Brain microvascular endothelial cell (primary cell): ENCODE data around the gene IGSF21.

Source experiments
- DNase-seq: peaks from one replicate; pipeline ENCODE4 v3.0.0-alpha.2; 2020
- H3K27ac ChIP-seq: fragments of 250-450 bp; sonication (Bioruptor Pico); 2 replicates; pipeline ENCODE4 v1.5.1; 2020; ENCODE audit warnings: mild to moderate bottlenecking, moderate library complexity
- H3K27me3 ChIP-seq: fragments of 250-450 bp; sonication (Bioruptor Pico); replicated peaks from 2 replicates; pipeline ENCODE4 v1.5.1; 2020; ENCODE audit warnings: mild to moderate bottlenecking
- H3K36me3 ChIP-seq: fragments of 250-450 bp; sonication (Bioruptor Pico); replicated peaks from 2 replicates; pipeline ENCODE4 v1.5.1; 2020; ENCODE audit warnings: mild to moderate bottlenecking
- H3K4me3 ChIP-seq: 2 replicates; pipeline ENCODE4 v1.5.1; 2011; ENCODE audit warnings: low read depth, mild to moderate bottlenecking, control low read depth, low read length, moderate library complexity
- in situ Hi-C: cut with HindIII; loops from 2 replicates; pipeline ENCODE4 v1.10.0; 2017; ENCODE audit warnings: low sequenced_read_pairs, low pct_ligation_motif_present
- TF ChIP-seq, protein P1 (sequence below): IDR thresholded peaks from 2 replicates; pipeline ENCODE4 v1.5.1; 2011; ENCODE audit warnings: low read depth, mild to moderate bottlenecking, moderate library complexity, low read length, control low read depth, inconsistent platforms; ENCODE audit errors: missing control alignments

The IGSF21 gene

DNA sequence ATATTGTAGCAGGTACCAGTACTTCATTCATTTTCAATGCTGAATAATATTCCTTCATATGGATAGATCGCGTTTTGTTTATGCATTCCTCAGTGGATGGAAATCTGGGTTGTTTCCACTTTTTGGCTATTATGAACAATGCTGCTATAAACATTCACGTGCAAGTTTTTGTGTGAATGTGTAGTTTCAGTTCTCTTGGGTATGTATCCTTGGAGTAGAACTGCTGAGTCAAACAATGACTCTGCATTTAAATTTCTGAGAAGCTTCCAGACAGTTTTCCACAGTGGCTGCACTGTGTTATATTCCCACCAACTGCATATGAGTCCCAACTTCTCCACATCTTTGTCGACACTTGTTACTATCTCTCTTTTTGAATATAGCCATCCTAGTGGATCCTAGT lies 235.1 kb downstream of the IGSF21 start:
- Histone ChIP-seq H3K36me3 (no peaks in the 10 kb centered on the region), H3K27me3 (no peaks in the 10 kb centered on the region), H3K4me3 (no peak overlapping the region), H3K27ac (no peak overlapping the region)
- DNase-seq: no peak
- TF ChIP-seq, protein P1, sequence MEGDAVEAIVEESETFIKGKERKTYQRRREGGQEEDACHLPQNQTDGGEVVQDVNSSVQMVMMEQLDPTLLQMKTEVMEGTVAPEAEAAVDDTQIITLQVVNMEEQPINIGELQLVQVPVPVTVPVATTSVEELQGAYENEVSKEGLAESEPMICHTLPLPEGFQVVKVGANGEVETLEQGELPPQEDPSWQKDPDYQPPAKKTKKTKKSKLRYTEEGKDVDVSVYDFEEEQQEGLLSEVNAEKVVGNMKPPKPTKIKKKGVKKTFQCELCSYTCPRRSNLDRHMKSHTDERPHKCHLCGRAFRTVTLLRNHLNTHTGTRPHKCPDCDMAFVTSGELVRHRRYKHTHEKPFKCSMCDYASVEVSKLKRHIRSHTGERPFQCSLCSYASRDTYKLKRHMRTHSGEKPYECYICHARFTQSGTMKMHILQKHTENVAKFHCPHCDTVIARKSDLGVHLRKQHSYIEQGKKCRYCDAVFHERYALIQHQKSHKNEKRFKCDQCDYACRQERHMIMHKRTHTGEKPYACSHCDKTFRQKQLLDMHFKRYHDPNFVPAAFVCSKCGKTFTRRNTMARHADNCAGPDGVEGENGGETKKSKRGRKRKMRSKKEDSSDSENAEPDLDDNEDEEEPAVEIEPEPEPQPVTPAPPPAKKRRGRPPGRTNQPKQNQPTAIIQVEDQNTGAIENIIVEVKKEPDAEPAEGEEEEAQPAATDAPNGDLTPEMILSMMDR: no peak
- in situ Hi-C loops: no loop called here

DNA sequence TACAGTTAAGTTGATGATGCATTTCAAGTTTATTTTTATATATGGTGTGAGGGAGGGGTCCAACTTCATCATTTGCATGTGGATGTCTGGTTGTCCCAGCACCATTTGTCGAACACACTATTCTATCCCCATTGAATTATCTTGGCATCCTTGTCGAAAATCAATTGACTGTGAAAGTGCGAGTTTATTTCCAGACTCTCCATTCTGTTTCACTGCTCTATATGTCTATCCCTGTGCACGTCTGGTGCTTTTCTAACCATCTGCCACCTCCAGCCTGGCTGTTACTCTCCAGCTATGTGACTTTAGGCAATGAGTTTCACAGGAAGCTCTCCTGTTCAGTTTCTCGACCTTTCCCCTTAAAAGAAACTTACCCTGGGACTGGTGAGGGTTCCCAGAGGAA lies 236.0 kb downstream of the IGSF21 start:
- no peaks in the 10 kb centered on the region for H3K36me3 ChIP-seq
- H3K4me3 ChIP-seq: no peak overlapping the region
- no peak for DNase-seq
- H3K27ac ChIP-seq: no peak overlapping the region
- in situ Hi-C loops: no loop called here
- no peaks in the 10 kb centered on the region for H3K27me3 ChIP-seq
- TF ChIP-seq, protein P1: no peak

DNA sequence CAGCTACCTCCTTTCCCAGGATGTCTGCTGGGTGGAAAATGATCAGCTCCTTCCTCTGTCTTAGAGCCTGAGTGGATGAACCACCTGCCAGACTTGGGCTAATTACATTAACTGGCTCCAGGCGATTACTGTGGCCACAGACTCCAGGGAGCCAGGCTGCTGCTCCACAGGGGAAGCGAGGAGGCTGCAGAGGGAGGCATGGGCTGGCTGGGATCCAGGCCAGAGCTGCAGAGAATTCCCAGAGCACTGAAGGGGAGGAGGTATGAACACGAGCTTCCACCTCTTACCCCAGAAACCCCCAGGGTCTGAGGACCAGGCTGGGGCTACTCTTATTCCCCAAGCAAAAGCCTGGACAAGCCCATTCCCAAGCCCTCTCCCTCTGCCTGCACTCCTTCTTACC lies 237.2 kb downstream of the IGSF21 start:
- Histone ChIP-seq H3K27ac (no peak overlapping the region), H3K4me3 (no peak overlapping the region), H3K36me3 (no peaks in the 10 kb centered on the region), H3K27me3 (no peaks in the 10 kb centered on the region)
- no peak for DNase-seq
- in situ Hi-C loops: no loop called here
- TF ChIP-seq, protein P1: no peak

DNA sequence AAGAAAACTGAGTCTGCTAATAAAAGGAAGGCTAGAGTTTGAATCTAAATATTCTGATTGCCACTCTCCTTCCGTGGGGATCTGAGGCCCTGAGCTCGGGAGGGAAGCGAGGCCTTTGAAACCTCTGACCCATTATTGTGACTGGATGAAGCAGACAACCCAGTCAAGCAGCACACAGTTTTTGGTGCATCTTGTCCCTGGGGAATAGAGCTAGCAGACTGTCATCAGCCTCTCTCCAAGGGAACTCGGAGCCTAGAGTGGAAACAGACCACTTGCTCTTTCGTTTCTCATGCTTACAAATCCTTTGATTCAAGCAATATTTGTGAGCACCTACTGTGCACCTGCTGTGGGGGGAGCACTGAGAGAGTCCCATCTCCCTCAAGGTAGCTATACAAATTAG lies 240.0 kb downstream of the IGSF21 start:
- H3K27me3 ChIP-seq: no peaks in the 10 kb centered on the region
- in situ Hi-C loops: no loop called here

DNA sequence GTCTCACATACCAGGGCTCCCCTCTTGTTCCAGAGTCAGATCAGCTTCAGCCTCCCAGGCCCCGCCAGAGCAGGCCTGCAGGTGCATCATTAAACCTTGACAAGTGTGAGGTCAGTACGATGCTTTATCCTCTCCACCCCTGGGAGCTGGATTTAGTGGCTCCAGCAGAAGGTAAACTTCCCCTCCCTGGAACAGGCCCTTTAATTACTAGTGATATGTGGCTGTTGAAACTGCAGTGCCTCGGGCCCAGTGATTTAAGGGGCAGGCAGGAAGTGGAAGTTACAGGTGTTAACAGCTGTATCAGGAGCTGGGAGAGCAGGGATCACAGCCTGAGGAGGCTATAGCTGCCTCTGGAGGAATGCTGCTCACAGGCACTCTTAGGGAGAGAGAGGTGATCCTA lies 240.8 kb downstream of the IGSF21 start:
- Histone ChIP-seq H3K36me3 (no peaks in the 10 kb centered on the region), H3K27ac (no peak overlapping the region), H3K27me3 (no peaks in the 10 kb centered on the region), H3K4me3 (no peak overlapping the region)
- TF ChIP-seq, protein P1: no peak
- in situ Hi-C loops: no loop called here
- DNase-seq: no peak

More for the DNA sequence above, 240.0 kb downstream of the IGSF21 start:
- TF ChIP-seq, protein P1: no peak
- no peak for DNase-seq
- Histone ChIP-seq H3K36me3 (no peaks in the 10 kb centered on the region), H3K4me3 (no peak overlapping the region), H3K27ac (no peak overlapping the region)

DNA sequence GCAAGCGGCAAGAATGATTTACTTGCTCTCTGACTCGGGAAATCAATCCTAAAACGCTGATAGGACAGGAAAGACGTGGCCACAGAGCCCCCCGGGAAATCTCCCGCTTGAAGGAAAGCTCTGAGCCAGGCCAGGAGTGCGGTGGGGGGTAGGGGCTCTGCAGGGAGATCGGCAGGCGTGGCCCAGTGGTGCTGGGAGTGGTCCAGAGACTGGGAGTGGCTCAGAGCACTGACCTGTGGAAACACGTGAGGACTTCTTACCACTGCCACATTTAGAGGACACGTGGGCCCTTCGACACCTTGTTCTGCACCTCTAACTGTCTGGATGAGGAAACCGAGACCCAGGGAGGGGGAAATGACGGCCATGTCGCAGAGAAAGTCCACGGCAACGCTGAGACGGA lies 243.1 kb downstream of the IGSF21 start:
- DNase-seq: no peak
- no peak overlapping the region for H3K4me3 ChIP-seq
- no peaks in the 10 kb centered on the region for H3K27me3 ChIP-seq
- TF ChIP-seq, protein P1: no peak
- H3K27ac ChIP-seq: no peak overlapping the region
- in situ Hi-C loops: no loop called here
- H3K36me3 ChIP-seq: no peaks in the 10 kb centered on the region
